ENCODE results near the gene GNA12. TPM values are rescaled to one million over a fixed set of nuclear protein-coding genes. Genes with fewer than 3 reads are reported as not detected.

GNA12 gene, protein sequence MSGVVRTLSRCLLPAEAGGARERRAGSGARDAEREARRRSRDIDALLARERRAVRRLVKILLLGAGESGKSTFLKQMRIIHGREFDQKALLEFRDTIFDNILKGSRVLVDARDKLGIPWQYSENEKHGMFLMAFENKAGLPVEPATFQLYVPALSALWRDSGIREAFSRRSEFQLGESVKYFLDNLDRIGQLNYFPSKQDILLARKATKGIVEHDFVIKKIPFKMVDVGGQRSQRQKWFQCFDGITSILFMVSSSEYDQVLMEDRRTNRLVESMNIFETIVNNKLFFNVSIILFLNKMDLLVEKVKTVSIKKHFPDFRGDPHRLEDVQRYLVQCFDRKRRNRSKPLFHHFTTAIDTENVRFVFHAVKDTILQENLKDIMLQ
- 47.2 TPM for total RNA-seq
- long read RNA-seq, full-length matches to known transcripts, result 142 of 186 reads
- long read RNA-seq, partial matches to known transcripts, result 4 of 186 reads
- long read RNA-seq, other reads (novel, unspliced or antisense), result 40 of 186 reads

DNA sequence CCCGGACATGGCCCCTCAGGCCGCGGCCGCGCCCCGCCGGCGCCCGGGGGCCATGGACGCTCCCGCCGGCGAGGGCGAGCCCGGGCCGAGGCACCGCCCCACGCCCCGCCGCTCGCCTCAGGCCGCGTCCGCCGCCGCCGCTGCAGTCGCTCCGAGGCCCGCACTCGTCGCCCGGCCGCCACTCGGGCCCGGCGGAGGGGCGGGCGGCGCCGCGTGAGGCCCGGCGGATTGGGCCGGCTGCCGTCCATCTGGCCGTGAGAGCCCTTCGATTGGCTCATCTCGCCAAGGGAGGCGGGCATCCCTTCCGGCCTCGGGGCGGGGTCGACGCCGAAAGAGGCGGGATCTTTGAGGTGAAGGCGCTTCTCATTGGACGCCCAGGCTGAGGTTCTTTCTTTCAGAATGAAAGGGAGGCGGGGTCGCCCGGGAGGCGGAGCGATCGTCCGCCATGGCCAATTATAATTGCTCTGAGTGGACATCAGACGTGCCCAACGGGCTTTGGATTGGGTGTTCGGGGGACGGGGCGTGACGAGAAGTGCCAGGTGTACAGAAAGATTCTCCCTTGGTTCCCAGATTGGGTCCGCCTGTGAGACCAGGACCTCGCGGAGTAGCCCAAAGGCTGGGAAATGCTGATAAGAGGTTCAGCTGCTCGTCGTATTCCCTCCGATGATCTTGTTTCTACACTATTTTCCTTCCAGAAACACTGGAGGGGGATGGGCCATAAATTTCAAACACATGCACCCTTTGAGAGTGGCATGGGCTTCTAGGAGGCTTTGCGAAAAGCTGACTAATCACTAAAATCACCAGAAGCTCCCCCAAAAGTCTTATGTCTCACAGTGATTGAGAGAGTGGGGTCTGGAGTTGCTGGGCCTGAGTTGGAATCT lies at the start of gene GNA12:
TSS of gene GNA12 (minus strand) at position 156 of the 881 bp plus-strand sequence. CDS start at position 9, 147 bp downstream.
- intact Hi-C loops (cut with DNase I), result no loop called here
- Histone ChIP-seq H3K4me3 (peak within 1 kb of the TSS; percentile 72), H3K4me1 (peaks cover 20% of the 10 kb centered on the region), H3K27me3 (no peaks in the 10 kb centered on the region), H3K9me3 (no peaks in the 10 kb centered on the region), H3K36me3 (no peaks in the 10 kb centered on the region), H3K27ac (peak within 1 kb of the TSS; percentile 63)
- TF ChIP-seq, protein P1, sequence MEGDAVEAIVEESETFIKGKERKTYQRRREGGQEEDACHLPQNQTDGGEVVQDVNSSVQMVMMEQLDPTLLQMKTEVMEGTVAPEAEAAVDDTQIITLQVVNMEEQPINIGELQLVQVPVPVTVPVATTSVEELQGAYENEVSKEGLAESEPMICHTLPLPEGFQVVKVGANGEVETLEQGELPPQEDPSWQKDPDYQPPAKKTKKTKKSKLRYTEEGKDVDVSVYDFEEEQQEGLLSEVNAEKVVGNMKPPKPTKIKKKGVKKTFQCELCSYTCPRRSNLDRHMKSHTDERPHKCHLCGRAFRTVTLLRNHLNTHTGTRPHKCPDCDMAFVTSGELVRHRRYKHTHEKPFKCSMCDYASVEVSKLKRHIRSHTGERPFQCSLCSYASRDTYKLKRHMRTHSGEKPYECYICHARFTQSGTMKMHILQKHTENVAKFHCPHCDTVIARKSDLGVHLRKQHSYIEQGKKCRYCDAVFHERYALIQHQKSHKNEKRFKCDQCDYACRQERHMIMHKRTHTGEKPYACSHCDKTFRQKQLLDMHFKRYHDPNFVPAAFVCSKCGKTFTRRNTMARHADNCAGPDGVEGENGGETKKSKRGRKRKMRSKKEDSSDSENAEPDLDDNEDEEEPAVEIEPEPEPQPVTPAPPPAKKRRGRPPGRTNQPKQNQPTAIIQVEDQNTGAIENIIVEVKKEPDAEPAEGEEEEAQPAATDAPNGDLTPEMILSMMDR (IDR thresholded peaks at IDR 0.05), result no peak
- ATAC-seq (peak; percentile 99), DNase-seq (peak; percentile 99)

DNA sequence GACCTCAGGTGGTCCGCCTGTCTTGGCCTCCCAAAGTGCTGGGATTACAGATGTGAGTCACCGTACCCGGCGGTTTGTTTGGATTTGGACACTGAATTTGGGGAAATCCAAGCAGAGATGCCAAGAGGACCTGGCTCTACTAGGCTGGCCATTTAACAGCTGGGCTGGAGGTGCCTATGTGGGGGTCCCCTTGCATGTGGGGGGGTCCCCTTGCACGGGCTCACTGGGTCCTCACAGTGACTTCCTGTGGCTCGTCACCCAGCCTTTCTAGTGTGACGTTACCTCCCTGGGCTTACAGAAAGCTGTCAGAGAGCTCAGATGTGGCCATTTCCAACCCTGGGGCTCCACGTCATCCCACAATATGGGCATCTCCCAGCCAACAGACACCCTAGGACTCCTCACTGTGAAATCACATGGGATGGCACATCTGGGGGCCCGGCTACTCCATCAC lies 49.3 kb upstream of the GNA12 start:
- TF ChIP-seq, protein P1 (IDR thresholded peaks at IDR 0.05), result no peak
- H3K4me3 ChIP-seq, result no peak overlapping the region
- peaks cover 4% of the 10 kb centered on the region for H3K27me3 ChIP-seq
- DNase-seq (no peak), ATAC-seq (no peak)
- H3K36me3 ChIP-seq, result no peaks in the 10 kb centered on the region
- no peaks in the 10 kb centered on the region for H3K9me3 ChIP-seq
- intact Hi-C loops (cut with DNase I), result no loop called here
- H3K27ac ChIP-seq, result no peak overlapping the region
- no peaks in the 10 kb centered on the region for H3K4me1 ChIP-seq

DNA sequence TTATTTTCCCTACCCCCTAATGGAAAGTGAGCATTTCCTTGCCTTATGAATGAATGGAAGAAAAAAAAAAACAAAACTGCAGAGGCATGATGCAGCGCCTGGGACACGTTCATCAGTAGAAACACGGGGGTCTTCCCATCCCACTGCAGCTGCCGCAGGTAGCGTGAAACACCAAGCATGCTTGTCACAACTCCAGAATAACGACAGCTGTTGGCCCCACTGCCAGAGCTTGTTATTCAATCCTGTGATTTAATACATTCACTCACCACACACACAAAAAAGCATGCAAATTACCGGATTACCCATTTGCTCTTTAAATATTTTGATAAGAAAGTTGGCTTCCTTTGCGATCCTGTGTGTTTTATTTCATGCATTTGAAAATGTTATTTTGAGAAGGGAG lies 48.4 kb upstream of the GNA12 start:
- no peaks in the 10 kb centered on the region for H3K4me1 ChIP-seq
- H3K9me3 ChIP-seq, result no peaks in the 10 kb centered on the region
- H3K27me3 ChIP-seq, result peaks cover 4% of the 10 kb centered on the region
- H3K36me3 ChIP-seq, result no peaks in the 10 kb centered on the region
- no peak overlapping the region for H3K27ac ChIP-seq
- intact Hi-C loops (cut with DNase I), result no loop called here
- ATAC-seq (no peak), DNase-seq (no peak)
- no peak overlapping the region for H3K4me3 ChIP-seq
- TF ChIP-seq, protein P1 (IDR thresholded peaks at IDR 0.05), result no peak

DNA sequence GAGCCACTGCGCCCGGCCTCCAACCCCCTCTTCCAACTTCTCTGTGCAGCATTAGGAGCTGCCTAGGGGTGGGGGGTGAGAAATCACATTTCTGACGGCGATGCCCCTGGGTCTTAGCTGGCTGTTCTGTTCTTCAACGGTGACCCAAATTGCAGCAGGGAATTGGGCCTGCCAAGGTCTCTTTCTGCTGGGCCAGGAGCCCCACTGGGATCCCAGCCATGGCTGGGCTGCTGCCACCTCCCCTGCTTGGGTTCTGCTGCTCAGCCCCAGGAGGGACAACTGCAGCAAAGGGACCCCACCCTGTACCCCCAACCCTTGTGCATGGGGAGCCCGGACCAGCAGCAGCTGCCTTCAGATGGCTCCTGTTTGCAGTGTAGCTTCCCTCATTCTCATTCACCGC lies 43.7 kb upstream of the GNA12 start:
- Histone ChIP-seq H3K27me3 (no peaks in the 10 kb centered on the region), H3K4me3 (no peak overlapping the region), H3K4me1 (no peaks in the 10 kb centered on the region), H3K27ac (no peak overlapping the region), H3K36me3 (no peaks in the 10 kb centered on the region), H3K9me3 (no peaks in the 10 kb centered on the region)
- DNase-seq (no peak), ATAC-seq (no peak)
- intact Hi-C loops (cut with DNase I), result loop anchor here (10.0 kb wide), 1 partner anchor 267 kb away; no protein-coding TSS in a partner anchor
- TF ChIP-seq, protein P1 (IDR thresholded peaks at IDR 0.05), result no peak

DNA sequence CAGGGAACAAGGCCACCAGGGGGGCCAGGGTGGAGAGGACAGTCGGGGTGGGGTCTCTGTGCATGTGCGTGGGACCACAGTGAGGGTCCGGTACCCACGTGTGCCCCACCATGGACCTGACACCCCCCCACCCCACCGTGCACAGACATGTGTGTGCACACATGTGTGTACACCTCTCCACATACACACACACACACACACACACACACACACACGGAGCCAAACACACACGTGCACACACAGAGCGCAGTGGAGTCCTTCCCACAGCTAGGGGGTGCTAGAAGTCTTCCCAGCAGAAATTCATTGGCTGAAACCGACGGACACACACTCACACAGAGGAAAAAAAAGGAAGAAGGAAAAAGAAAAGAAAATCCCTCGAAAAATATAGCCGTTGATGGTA lies 42.8 kb upstream of the GNA12 start:
- Histone ChIP-seq H3K27me3 (no peaks in the 10 kb centered on the region), H3K9me3 (no peaks in the 10 kb centered on the region), H3K4me3 (no peak overlapping the region), H3K4me1 (no peaks in the 10 kb centered on the region), H3K36me3 (no peaks in the 10 kb centered on the region), H3K27ac (no peak overlapping the region)
- ATAC-seq, result peak; percentile 87
- DNase-seq, result no peak
- TF ChIP-seq, protein P1 (IDR thresholded peaks at IDR 0.05), result peak; percentile 57
- intact Hi-C loops (cut with DNase I), result loop anchor here (10.0 kb wide), 1 partner anchor 268 kb away; no protein-coding TSS in a partner anchor

Measured in upper lobe of right lung (tissue), 1 donor.